OCI-LY3 (cell line): ENCODE measurements around the gene UPK2.

Source experiments
- H2AFZ ChIP-seq: fragments of 200-600, 300-600 bp; shearing (Covaris generic); 2 replicates; pipeline ENCODE4 v1.6.0; 2014; ENCODE audit warnings: antibody characterized with exemption, low read depth, low read length
- H3K27ac ChIP-seq: fragments of 200-600, 300-600 bp; sonication (generic); 2 replicates; pipeline ENCODE4 v1.5.1; 2014; ENCODE audit warnings: mild to moderate bottlenecking, low read length, moderate library complexity, mixed read lengths
- H3K27me3 ChIP-seq: fragments of 200-600, 300-600 bp; sonication (generic); 2 replicates; pipeline ENCODE4 v1.6.1; 2014; ENCODE audit warnings: low read depth, low read length, mixed read lengths
- H3K36me3 ChIP-seq: fragments of 200-600, 300-600 bp; sonication (generic); replicated peaks from 2 replicates; pipeline ENCODE3; 2014; ENCODE audit warnings: low read depth, low read length, mixed read lengths
- H3K4me1 ChIP-seq: fragments of 300-600, 200-600 bp; sonication (generic); 2 replicates; pipeline ENCODE4 v1.6.1; 2014; ENCODE audit warnings: low read length, mixed read lengths
- H3K4me2 ChIP-seq: fragments of 200-600, 300-600 bp; sonication (generic); 2 replicates; pipeline ENCODE4 v1.6.1; 2014; ENCODE audit warnings: low read length, mixed read lengths
- H3K4me3 ChIP-seq: fragments of 300-600, 200-600 bp; sonication (generic); 2 replicates; pipeline ENCODE4 v1.5.1; 2014; ENCODE audit warnings: antibody characterized with exemption, mild to moderate bottlenecking, low read length, moderate library complexity
- H3K79me2 ChIP-seq: fragments of 300-600, 200-600 bp; shearing (Covaris generic); 2 replicates; pipeline ENCODE4 v1.6.1; 2014; ENCODE audit warnings: mild to moderate bottlenecking, low read length, mixed read lengths
- H3K9ac ChIP-seq: fragments of 300-600, 200-600 bp; shearing (Covaris generic); 2 replicates; pipeline ENCODE4 v1.6.0; 2014; ENCODE audit warnings: mild to moderate bottlenecking, low read length, moderate library complexity
- H3K9me3 ChIP-seq: fragments of 200-600, 300-600 bp; shearing (Covaris generic); 2 replicates; pipeline ENCODE4 v1.6.1; 2014; ENCODE audit warnings: low read length, mixed read lengths; ENCODE audit not compliant: insufficient read depth
- H4K20me1 ChIP-seq: fragments of 200-600, 300-600 bp; sonication (generic); 2 replicates; pipeline ENCODE4 v1.6.1; 2016; ENCODE audit warnings: low read length, mixed read lengths; ENCODE audit not compliant: insufficient read depth
- CTCF ChIP-seq: fragments of 200-600, 300-600 bp; sonication (generic); IDR thresholded peaks from 2 replicates; pipeline ENCODE4 v1.5.1; 2014; ENCODE audit warnings: antibody characterized with exemption, low read length, low read depth
- EZH2phosphoT487 ChIP-seq: fragments of 200-600 bp; shearing (Covaris generic); IDR thresholded peaks from 2 replicates; pipeline ENCODE4 v1.6.1; 2018; ENCODE audit warnings: antibody characterized with exemption, mixed run types, low read depth

Gene UPK2

DNA sequence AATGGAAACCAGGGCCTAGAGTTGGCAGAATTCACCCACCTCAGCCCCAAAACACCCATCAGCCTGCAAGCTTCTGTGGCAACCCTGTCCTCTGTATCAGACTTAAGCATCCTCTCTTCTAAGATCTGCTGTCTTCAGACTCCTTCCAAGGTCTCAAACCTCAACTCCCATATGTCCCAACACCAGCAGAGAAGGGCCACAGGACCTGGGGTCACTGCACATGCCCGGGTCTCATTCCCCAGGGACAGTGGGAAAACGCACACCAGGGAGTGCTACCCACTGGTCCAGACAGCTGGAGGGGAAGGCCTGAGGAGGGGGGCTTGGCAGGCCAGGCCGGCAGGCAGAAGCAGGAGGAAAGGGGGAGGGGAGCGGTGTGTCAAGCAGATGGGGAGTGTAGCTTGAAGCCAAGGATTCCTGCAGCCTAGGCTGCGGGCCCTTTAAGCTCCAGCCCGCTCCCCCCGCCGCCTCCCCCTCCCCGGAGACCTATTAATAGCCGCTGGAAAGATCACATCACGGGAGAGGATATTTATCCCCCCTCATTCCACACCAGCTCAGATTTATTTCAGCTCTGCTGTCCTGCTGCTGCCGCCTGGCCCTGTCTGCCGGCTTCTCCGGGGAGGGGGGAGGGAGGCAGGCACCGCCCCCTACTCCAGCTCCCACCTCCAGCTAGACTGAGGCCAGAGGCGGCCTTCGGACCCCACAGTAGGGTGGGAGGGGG, 47.0 kb upstream of the UPK2 start:
- Histone ChIP-seq H3K79me2 (0 out of 2 replicates have a peak, but pooled peaks cover 3% of the 10 kb centered on the region), H3K27me3 (no peaks in the 10 kb centered on the region), H2AFZ (no peak overlapping the region), H3K9ac (no peak overlapping the region), H3K4me1 (peaks cover 36% of the 10 kb centered on the region), H3K27ac (no peak overlapping the region), H3K4me2 (no peak overlapping the region), H4K20me1 (no peaks in the 10 kb centered on the region), H3K9me3 (no peaks in the 10 kb centered on the region), H3K36me3 (peaks cover 9% of the 10 kb centered on the region), H3K4me3 (no peak overlapping the region)
- TF ChIP-seq EZH2phosphoT487, result no peak
- TF ChIP-seq CTCF, result no peak

GRCh38 chr11:118909619-118910308, 46.3 kb upstream of the UPK2 start:
- Histone ChIP-seq H3K9me3 (no peaks in the 10 kb centered on the region), H3K27ac (no peak overlapping the region), H2AFZ (no peak overlapping the region), H3K4me1 (peaks cover 43% of the 10 kb centered on the region), H3K9ac (no peak overlapping the region), H3K79me2 (0 out of 2 replicates have a peak, but pooled peaks cover 3% of the 10 kb centered on the region), H3K27me3 (no peaks in the 10 kb centered on the region), H3K4me2 (no peak overlapping the region), H3K4me3 (no peak overlapping the region), H4K20me1 (no peaks in the 10 kb centered on the region), H3K36me3 (peaks cover 9% of the 10 kb centered on the region)
- TF ChIP-seq CTCF (no peak), EZH2phosphoT487 (no peak)

DNA sequence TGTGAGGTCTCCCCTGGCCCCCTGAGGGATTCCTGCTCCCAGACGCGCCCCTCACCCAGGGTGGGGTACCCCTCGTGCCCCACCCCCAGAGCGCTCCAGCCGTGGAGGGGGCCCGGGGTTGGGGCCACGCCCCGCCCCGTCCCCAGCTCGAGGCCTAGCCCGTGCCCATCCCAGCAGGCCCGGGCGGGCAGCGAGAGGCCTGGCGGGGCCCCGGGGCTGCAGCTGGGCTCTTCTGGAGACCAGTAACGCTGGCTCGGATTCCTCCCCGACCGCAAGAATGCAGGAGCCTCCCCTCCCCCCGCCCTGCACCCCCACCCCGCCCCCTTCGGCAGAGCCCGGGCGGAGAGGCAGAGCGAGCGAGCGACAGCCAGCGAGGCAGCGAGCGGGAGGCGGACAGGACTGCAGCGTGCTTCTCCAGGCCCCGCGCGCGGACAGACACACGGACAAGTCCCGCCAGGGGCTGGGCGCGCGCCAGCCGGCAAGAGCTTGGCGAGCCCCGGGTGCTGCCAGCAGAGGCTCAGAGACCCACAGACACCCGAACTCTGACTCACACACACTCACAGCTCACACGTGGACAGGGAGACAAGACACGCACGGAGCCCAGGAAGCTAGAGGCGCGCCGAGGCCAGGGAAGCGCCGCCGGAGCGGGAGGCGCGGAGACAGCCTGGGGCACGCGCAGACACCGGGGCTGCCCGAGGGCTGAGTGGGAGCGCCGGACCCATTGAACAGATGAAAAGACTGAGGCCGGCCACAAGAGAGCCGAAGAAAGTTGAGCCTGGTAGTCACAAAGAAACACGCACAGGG, 45.6 kb upstream of the UPK2 start:
- Histone ChIP-seq H3K4me1 (peaks cover 50% of the 10 kb centered on the region), H3K4me3 (no peak overlapping the region), H3K27me3 (no peaks in the 10 kb centered on the region), H4K20me1 (no peaks in the 10 kb centered on the region), H3K27ac (no peak overlapping the region), H3K36me3 (peaks cover 9% of the 10 kb centered on the region), H3K4me2 (no peak overlapping the region), H3K79me2 (0 out of 2 replicates have a peak, but pooled peaks cover 3% of the 10 kb centered on the region), H3K9me3 (no peaks in the 10 kb centered on the region), H2AFZ (no peak overlapping the region), H3K9ac (no peak overlapping the region)
- no peak for TF ChIP-seq EZH2phosphoT487
- no peak for TF ChIP-seq CTCF
